ENCODE measurements around the gene FAM149A.

- no peak for TF ChIP-seq CTCF (IDR thresholded peaks at IDR 0.05; ENCODE audit: poor library complexity, severe bottlenecking)
- TF ChIP-seq TAF1 (IDR thresholded peaks at IDR 0.05; ENCODE audit: low read depth): no peak
Observed at GRCh38 chr4:186193851-186194250, 89.3 kb downstream of the FAM149A start.
